CD4-positive, alpha-beta T cell treated with Interleukin-15 for 1 hour (primary cell): ENCODE measurements around the gene DNAH11.

Experiments used
- DNase-seq: peaks from one replicate; pipeline ENCODE4 v3.0.0-alpha.2; 2020

The DNAH11 gene

DNA sequence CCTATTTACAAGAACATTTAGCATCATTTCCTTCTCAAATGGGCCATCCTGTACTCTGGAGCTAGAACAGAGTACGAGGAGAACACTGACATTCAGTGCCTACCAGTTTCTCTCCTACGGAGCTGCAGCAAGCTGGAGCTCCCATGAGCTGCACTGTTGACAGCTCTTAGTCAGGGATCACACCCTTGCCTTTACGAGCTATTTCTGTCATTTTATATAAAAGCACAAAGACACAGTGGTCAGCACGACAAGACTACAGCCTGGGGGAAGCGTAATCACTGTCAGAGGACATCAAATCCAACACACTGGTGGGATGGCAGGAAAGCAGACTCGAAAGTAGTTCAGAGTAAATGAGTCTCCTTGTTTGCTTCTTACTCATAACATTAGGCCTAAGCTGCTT is 400.1 kb downstream of the DNAH11 start:
- no peak for DNase-seq

DNA sequence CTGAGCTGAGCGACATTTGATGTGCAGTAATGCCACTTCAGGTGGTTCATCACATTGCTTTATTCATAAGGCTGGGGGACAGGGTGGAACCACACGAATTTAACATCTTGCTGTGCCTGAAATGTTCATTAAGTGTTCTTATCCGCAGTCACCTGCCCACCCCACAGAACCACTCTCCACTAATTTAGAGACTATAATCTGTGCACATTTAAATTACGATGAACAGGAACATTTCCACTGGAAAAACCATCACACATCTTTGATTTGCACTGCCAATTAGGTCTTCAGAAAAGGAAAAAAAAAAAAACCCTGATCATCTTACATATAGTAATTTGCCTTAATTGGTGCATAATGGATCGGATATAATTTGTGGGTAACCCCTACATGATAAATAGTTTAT is 400.6 kb downstream of the DNAH11 start:
- no peak for DNase-seq

DNA sequence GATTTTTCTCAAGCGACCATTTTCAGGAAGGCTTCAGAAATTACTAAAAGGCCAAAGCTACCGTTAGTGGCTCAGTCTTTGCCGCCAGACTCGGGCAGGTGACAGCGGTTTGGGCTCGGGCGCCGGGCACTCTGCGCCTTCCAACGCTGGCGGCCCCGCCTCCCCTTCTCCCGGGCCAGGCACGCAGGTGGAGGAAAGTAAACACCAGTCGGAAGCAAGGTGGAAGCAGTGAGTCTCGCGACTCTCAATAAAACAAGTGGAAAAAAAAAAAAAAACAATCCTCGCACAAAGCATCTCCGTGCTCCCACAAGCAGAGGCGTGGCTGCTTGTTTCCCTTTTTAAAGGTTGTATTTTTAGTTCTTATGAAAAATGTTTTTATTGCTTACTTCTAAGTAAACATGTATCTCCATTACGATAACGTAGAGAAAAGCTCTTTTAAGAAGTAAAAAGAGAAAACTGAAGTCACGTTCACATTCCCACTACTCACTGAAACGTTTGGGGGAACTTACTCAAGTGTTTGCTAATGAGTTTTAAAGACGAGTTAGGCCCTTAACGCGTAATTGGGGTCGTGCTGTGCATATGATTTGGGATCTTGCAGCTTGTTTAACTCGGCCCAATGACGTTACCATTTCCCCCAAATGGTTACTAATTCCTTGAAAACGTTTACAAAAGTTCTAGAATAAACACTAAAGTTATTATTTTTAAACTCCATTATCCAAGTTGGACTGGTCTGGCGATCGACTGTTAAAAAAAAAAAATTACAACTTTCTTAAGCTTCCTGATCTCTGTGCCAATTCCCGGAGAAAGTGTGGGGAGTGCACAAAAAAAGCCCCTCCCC is 402.0 kb downstream of the DNAH11 start:
- DNase-seq = peak; percentile 33

DNA sequence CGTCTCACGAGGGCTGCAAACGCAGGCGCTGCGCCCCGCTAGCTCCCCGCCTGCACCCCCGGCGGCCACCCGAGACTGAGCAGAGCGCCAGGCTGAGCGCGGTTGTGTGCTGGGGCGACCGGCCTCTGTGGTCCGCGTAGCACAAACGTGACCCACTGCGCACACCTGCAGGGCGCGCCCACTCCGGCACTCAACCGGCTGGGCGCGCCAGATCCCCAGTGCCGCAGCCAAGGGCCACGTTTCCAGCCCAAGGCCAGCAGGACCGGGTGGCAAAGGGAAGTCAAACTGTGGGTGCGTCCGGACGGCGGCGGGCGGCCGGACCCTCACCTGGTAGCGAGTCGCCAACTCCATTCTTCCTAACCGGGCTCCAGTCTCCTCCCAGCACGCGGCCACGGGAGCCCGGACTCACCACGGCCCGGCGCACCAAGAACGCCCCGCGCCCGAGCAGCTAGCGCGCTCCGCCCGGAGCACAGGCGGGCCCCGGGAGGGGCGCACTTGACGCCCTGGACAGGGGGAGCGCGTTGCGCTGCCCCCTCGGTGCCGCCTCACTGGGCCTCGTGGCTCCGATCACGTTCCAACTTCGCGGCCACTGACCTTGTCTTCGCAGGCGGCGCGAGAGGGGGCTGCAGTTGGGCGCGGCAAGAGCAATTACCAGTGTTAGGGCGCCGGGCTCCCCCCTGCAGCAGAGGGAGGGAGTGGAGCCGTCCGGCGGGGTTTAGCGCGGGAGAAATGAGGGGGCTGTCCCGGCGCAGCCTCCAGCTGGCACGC is 402.8 kb downstream of the DNAH11 start, which contains the start of gene CDCA7L:
CDCA7L (minus strand) TSS at position 446 of the 768 bp plus-strand sequence; CDS start at position 351, 95 bp downstream.
- peak; percentile 79 for DNase-seq

DNA sequence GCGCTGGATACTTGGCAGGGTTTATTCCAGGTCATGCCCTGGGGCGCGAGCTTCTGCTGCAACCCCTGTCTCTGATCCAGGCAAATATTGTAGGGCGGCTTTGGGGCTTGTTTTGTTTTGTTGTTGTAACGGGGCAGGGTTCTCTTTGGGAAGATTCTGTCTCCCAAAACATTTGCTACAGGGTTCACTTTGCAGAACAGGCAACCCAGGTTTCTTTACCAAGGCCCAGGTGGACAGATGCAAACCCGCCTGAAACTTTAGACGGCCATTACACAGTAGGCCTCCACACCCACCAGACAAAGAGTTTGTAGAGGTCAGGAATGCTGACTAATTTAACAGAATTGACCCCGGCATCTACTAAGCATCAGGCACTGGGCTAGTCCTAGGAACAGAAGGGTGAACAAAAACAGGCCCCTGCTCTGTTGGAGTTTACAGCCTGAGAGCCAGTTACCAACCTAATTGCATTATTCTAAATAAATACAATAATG is 403.4 kb downstream of the DNAH11 start:
- no peak for DNase-seq

DNA sequence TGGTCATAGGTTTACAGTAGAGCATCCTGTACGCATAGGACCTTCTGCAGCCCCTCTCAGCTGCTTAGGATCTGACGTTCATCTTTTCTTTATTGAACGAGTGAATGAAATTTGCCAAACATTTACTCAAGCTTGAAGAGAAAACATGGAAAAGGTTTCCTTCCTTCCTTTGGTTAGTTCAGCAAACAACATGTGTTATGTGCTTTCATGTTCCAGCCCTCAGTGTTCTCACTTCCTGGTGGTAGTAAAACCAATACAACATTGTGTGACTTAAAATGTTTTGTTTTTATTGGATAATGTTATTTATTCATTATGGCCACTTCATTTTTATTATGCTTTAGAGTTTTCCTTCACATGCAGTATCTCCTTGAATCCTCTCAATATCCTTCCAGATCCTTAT is 404.2 kb downstream of the DNAH11 start:
- no peak for DNase-seq

DNA sequence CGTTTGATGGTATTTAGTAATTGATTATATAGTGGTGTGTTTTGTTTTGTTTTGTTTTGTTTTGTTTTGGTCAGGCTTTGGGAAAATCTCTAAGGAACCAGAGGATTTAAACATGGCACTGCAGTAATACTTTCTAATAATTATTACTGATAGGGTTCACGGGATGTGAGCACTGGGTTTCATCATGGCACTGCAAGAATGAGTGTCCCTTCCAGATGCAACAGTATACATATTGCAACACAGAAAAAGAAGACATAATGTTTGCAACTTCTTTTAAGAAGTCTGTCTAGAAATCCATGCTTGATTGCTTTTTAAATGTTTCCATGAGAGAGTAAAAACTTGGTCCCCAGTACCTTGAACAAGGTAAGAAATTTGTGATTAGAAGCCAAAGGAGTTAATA is 405.1 kb downstream of the DNAH11 start:
- DNase-seq = no peak

DNA sequence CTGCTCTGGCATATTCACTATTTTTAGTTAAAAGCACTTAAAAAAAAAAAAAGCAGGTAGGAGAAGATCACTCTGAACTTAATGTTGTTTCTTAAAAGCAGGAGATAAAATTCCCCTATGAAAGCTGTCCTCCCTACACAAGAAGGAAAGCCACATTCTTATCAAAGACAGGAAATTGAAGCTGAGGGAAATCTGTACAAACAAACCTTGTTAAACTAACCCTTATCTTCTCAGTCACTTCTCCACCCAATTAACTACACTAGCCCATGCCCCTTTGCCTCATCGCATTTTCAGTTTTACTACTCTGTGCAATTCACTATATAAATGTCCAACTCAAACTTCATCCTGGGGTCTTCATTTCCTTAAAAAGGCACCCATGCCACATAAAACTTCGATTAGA is 405.5 kb downstream of the DNAH11 start:
- no peak for DNase-seq

DNA sequence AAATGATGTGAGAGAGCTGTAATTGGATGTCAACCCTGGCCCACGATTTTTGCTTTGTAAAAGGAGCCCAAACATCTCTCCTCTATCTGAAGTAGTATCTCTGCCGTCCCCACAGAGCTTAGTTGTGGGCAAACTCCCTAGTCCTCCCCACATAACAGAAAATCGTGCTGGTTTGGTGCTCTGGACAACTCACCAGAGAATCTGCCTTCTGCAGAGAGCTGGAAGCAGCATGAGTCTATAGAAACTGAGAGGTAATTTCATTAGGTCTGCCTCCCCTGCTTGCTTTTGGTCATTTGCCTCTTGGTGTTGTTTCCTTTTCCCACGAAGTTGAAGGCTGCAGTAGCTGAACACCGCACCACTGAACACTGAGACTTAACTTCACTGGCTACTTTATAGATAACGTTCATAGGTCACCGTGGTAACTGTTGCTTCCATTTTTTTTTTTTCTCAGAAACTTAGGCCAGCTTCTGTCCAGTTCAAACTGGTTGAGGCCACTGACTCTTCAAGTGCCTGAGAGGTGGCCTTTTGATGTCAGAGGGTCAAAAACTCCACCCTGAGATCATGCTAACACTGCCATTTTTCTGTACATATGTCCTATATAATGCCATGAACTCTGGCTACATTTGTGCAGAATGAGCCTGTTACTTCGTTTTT is 406.2 kb downstream of the DNAH11 start:
- no peak for DNase-seq
